GM10847 (cell line): ENCODE measurements around the gene ZNF774.

Source experiments
- POLR2A ChIP-seq: IDR thresholded peaks from 2 replicates; pipeline ENCODE4 v1.6.1; 2011; ENCODE audit not compliant: insufficient read length; ENCODE audit errors: extremely low read depth

Gene ZNF774

DNA sequence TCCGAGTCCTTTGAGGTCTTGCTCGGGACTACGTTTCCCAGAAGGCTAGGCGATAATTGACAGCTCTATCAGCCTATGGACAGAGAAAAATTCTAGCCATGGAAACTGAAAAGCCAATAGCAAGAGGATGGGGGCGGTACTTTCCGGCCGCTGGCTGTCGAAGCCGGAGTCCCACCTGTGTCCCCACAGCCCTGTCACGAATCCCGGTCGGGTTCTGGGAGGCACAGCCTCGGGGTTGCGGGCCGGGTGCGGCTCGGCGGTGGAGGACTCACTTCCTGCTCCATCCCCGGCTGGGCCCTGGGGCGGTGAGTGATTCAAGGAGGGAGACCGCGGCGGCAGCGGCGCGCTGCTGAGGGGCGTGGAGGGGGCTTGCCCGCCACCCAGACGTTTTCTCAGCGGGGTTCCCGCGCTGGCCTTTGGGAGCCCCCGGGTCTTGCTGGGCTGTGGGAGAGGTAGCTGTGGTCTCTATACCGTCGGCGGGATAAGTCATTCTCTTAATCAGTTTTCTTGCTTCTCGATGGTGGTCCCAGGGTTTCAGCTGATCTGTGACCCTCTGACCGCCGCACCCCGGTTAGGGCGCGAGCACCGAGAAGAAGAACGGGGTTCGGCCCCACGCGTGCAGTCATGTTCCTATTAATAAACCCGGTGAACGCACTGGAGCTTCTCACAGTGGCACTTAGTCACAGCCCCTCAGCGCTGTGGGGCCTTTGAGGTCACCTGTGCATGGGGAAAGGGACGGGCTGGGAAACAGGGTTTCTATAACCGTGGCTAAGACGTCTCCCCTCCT, at the start of gene ZNF774:
Gene ZNF774, plus strand, starts transcription at position 178 of the 787 bp plus-strand sequence. CDS start 2,377 bp downstream, outside the sequence.
- no peak for TF ChIP-seq POLR2A

DNA sequence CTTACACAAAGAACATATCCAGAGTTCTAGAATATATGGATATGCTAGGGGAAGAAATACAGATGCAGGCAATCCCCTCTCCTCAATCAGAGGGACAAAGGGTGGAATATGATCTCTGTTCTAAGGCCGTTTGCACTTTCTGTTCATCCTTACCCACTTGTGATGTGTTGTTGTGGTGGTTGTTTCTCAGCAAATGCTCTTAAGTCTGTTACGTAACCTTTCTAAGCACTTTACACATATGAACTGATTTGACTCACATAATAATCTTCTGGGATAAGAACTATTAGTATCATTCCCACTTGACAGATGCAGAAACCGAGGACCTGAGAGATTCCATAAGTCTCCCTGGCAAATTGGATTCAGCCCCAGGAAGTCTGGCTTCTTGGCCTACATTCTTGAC, 46.2 kb upstream of the ZNF774 start:
- no peak for TF ChIP-seq POLR2A

DNA sequence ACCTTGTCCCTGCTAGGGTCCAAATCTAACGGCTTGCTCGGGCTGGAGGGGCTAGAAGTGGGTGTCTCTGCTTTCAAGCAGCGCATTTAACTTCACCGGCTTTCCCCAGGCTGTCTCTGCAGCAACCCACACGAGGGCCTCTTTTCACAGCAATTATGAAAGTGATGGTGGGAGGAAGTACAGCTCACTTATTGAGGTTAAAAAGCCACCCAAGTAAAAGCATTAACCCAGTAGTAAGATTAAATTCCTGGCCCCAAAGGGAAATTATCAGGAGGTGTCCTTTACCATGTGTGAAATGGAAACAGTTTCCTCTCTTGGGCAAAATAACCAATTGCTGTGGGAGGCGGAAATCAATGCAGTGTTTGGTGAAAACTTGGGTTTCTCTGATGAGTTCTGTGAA, 45.5 kb upstream of the ZNF774 start:
- no peak for TF ChIP-seq POLR2A

DNA sequence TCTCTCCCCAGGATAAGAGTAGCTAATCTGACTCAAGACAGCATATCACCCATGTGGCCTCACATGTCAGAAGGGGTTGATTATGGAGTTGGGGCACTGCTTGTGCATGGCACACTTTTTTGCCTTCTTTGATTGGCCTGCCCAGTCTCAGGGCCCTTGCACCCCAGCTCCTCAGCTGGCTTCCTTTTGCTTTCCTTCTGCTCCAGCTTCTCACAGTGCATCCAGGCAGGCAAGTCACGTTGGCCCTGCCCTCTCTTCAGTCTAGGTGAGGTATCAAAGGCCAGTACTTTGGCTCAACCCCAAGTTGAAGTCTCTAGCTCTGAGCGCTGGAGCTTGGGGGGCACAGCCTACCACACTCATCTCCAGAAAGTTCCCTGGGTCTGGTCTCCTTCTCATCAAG, 44.4 kb upstream of the ZNF774 start:
- no peak for TF ChIP-seq POLR2A

DNA sequence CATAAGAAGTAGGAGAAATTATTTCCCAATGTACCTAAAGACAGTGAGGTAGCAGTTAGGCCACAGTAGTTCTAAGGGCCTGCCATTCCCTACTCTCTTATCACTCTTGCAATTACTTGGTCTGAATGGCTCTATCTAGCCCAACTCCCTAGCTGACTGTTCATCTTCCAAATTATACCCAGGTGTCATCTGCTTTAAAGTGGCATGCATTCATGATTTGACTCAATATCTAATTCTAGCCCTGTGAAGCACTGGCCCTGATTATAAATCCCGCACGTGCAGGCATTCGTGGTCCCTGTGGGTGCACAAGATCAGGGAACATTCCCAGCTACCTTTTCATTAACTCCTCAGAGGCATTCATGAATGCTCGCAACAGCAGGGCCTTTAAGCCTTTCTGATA, 43.1 kb upstream of the ZNF774 start:
- TF ChIP-seq POLR2A: no peak

DNA sequence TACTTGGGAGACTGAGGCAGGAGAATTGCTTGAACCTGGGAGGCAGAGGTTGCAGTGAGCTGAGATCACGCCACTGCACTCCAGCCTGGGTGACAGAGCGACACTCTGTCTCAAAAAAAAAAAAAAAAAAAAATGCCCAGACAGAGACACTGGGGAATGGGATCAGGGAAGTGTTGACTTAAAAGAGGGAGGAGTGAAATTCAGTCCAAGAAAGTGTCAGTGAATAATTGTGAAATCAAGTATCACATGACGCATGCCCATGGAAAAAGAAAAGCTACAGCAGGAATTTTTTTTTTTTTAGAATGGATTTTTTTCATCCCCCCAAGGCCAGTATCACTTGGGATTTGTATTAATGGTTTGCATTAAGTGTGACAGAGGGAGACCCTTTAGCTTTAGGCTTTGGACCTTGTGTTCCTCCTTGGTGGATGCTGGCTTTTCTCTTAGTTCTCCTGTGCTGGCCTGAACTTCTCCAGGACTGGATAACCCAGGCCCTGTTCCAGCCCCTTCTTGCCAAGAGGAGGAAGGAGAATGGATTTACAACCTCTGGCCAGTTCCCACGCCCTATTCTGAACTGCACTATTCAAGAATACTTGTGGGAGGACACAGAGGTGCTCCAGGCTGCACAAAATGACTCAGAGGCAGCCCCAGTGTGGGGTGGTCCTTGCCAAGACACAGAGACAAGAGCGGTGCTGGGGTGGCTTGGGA, 36.7 kb upstream of the ZNF774 start:
- no peak for TF ChIP-seq POLR2A

DNA sequence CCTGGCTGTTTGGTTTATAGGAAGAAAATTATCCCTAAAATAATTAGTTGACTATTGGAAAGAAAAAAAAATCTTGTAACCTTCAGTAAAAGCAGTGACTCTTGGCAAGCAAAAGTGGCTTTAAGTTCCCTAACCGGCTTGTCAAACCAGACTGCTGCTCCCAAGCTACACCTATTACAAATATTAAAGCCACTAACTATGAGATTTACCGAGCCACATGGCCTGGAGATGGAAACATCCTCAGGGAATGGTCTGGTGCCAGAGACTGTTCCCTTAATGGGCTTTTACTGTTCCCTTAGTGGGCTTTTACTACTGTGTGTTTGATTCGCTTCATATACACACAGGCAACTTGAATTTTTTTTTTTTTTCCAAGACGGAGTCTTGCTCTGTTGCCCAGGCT, 35.9 kb upstream of the ZNF774 start:
- no peak for TF ChIP-seq POLR2A

DNA sequence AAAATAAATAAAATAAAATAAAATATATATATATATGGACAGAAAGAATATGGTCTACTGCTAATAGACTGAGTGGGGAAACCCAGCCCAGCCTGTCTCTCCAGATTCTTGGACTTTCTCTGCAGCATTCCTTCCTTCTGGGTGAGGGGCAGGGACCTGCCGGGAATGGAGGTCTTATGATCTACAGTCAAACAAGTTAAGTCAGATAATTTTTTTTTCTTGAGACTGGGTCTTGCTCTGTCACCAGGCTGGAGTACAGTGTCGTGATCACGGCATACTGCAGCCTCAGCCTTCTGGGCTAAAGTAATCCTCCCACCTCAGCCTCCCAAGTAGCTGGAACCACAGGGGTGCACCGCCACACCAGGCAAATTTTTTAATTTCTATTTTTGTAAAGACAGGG, 33.5 kb upstream of the ZNF774 start:
- no peak for TF ChIP-seq POLR2A

DNA sequence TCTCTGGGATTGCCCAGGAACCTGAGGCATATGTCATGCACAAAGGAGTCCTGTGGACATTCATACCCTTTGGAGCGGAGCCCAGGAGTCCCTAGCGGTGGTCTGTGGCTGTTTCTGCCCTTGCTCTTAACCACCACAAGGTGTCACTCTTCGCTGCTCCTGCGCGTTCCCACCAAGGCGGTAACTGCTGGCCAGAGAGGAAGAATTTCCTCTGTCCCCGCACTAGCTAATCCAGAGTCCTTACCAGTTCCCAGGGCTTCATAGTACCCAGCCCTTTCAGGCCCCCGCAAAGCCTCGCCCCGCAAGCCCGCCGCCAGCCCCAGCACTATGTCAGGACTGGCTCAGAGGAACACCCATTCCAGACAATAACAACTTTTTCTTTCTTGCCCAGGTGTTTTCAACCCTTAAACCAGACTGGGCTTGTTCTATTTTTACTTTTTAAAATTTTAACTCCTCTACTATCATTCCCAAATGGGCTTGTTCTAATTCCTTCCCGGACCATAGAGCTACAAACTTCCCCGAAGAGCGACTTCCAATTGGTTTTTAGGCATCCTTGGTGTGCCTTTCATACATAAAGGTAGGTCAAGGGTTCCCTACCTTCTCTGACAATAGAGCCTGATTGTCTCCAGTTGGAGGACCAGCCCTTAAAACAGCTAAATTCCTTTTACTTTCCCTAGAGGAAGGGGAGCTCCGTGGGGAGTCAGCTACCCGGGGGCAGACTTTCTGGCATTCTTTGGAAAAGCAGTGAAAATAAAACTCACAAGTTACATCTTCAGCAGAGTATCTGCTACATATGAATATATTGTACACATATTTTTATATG, 31.8 kb upstream of the ZNF774 start:
- TF ChIP-seq POLR2A: no peak

DNA sequence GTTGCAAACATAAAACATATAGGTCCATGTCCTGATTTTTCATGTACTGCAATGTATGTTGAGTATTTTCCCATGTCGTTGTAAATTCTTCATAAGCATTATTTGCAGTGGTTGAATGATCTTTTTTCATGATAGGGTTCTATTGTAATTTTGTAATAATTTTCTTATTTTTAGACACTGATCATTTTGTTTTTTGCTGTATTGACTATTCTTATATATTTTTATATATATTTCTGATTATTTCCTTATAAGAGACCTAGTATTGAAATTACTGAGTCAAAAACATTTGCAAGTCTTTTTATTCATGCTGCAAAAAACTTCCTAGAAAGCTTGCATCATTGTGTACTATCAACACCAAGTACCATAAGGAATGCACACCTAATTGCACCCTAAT, 31.2 kb upstream of the ZNF774 start:
- no peak for TF ChIP-seq POLR2A

DNA sequence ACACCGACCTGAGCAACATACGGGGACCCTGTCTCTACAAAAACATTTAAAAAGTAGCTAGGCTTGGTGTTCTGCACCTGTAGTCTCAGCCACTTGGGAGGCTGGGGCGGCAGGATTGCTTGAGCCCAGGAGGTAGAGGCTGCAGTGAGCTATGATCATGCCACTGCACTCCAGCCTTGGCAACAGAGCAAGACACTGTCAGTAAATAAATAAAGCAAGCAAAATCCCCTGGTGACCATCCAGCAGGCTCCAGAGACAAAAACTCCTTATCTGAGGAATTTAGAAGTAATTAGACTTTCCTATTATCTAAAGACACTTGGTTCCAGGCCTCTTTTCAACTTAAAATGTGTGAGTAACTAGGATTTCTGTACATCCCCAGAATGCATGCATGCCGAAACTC, 29.5 kb upstream of the ZNF774 start:
- TF ChIP-seq POLR2A: no peak

DNA sequence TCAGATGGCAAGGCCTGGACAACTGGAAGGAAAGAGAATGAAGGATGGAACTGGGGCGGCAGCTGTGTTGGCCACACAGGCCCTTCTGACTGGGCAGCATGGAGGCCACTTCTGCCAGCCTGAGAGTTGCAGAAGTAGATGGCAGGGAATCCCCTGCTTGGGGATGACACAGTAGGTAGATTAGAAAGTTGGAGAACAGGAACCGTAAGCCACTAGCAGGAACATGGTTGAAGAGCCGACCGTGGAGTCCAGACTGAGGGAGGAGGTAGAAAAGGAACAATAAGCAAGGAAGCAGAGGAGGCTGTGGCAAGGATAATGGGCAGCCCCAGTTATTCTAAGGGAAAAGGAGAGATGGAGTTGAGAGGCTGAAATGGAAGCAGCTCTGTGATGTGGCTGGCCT, 26.4 kb upstream of the ZNF774 start:
- TF ChIP-seq POLR2A: no peak

DNA sequence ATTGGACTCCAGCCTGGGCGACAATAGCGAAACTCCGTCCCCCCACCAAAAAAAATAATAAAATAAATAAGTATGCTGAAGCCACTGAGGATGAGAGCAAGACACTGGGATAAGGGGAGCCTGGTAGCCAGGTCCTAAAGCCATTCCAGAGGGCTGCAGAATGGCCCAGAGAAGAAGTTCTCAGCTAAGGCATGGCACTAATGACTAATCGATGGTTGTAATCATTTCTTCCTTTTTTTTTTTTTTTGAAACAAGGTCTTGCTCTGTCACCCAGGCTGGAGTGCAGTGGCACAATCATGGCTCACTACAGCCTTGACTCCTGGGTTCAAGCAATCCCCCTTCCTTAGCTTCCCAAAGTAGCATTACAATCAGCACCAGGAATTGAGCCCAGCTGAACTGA, 25.6 kb upstream of the ZNF774 start:
- TF ChIP-seq POLR2A: no peak

DNA sequence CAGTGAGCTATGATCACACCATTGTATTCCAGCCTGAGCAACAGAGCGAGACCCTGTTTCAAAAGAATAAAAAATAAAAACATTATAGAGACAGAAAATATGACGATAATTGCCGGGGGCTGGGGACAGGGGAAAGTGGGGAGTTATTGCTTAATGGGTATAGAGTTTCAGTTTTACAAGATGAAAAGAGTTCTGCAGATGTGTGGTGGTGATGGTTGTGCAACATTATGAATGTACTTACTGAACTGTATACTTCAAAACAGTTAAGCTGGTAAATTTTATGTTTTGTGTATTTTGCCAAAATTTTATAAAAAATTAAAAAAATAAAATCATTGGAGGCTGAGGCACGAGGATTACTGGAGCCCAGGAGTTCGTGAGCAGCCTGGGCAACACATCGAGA, 24.8 kb upstream of the ZNF774 start:
- no peak for TF ChIP-seq POLR2A

DNA sequence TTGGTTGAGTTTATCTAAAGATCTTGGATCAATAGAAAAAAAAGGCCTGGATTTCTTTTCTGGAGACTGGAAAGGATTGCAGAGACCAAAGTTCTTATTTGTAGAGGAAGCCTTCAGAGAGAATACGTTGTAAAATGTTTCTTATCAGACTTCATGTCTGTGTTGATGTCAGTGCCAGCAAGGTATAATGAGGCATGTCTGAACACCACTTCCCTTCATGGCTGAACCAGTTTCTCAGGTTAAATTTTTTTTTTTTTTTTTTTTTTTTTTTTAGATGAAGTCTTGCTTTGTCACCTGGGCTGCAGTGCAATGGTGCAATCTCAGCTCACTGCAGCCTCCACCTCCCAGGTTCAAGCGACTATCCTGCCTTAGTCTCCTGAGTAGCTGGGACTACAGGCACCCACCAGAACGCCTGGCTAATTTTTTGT, 17.8 kb upstream of the ZNF774 start:
- TF ChIP-seq POLR2A: no peak

DNA sequence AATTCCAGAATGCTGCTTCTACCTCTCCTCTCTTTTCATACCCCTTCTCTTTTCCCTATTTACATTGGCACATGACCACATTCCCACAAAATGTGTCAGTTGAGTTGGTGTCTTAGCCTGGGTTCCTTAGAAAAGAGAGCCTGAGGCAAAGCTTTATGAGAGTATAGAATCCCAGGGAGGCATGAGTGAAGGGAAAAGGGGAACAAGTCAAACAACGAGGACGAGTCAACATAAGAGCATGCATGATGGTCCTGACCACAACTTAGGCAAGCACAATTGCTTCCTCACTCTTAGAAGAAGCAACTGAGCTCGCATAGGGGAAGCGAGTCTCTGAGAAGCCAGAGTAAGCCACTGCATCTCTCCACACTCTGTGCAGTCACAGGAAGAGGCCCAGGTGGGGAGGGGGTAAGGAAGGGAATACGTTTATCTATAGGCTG, 15.4 kb upstream of the ZNF774 start:
- no peak for TF ChIP-seq POLR2A
